ENCODE data around the gene JMJD8.
A peak's percentile ranks its signal among the peaks of the same experiment; 100 is the strongest.

The JMJD8 gene

DNA sequence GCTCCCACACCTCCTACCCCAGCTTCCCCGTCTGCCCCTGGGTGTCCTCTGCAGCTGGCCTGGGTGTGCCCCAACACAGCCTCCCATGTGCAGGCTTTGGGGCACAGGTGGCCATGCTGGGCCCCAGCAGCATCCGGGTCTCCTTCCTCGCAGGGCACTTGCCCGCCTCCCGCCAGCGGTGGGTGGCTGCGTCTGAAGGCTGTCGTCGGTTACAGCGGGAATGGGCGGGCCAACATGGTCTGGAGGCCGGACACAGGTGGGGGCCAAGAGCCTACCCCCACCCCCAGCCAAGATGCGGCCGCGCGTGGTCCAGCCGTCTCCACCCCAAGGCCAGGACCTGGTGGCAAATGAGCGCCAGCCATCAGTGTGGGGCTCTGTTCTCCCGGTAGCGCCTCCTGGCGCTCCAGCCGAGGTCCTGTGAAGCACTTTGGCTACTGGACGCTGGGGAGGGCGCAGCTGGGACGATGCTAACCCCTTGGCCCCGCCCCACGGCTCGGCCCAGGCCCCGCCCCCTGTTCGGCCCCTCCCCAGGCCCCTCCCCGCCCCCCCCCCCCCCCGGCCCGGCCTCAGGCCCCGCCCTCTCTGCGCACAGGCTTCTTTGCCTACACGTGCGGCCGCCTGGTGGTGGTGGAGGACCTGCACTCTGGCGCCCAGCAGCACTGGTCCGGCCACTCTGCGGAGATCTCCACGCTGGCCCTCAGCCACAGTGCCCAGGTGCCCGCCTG, 23.5 kb downstream of the JMJD8 start:
- TF ChIP-seq CTCF (IDR thresholded peaks at IDR 0.05; ENCODE audit: insufficient read depth, low read length) (peak; percentile 47), GABPA (IDR thresholded peaks at IDR 0.05; ENCODE audit: low read depth) (no peak), POLR2AphosphoS5 (IDR thresholded peaks at IDR 0.05; ENCODE audit: low read depth) (peak; percentile 51; the same call in 1 of the 2 replicates), SPI1 (IDR thresholded peaks at IDR 0.05; ENCODE audit: borderline replicate concordance, low read depth) (no peak), REST (IDR thresholded peaks at IDR 0.05; ENCODE audit: insufficient replicate concordance, low read depth) (no peak)
- DNase-seq (ENCODE audit: low read depth in 1 of 2, low spot score in 1 of 2): peak; percentile 85 to 93
- Histone ChIP-seq H3K27me3 (ENCODE audit: insufficient read depth, poor library complexity, severe bottlenecking) (no peaks in the 10 kb centered on the region), H3K27ac (replicated peaks) (peak overlapping the region; percentile 55), H3K4me3 (replicated peaks; ENCODE audit: insufficient read depth, low read length) (no peak overlapping the region)

DNA sequence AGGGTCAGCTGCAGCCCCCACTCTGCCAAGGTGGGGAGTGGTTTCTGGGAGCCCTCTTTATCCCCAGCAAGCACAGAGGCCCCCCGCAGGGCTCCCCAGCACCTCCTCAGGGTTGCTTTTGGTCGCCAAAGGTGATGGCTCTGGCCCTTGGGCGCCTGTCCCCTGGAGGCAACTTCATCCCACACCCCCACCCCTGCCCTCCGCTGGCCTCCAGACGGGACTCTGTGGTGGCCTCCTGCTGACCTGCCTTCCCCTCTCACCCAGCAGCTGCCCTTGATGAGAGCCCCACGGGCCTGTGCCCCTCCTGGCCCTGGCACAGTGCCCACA, 24.0 kb downstream of the JMJD8 start:
- no peak for DNase-seq (ENCODE audit: low read depth in 1 of 2, low spot score in 1 of 2)
- Histone ChIP-seq H3K4me3 (replicated peaks; ENCODE audit: insufficient read depth, low read length) (no peak overlapping the region), H3K27ac (replicated peaks) (peak overlapping the region; percentile 55), H3K27me3 (ENCODE audit: insufficient read depth, poor library complexity, severe bottlenecking) (no peaks in the 10 kb centered on the region)
- no peak for TF ChIP-seq SPI1 (IDR thresholded peaks at IDR 0.05; ENCODE audit: borderline replicate concordance, low read depth)
- no peak for TF ChIP-seq REST (IDR thresholded peaks at IDR 0.05; ENCODE audit: insufficient replicate concordance, low read depth)
- no peak for TF ChIP-seq GABPA (IDR thresholded peaks at IDR 0.05; ENCODE audit: low read depth)
- no peak for TF ChIP-seq POLR2AphosphoS5 (IDR thresholded peaks at IDR 0.05; ENCODE audit: low read depth)
- TF ChIP-seq CTCF (IDR thresholded peaks at IDR 0.05; ENCODE audit: insufficient read depth, low read length): no peak

DNA sequence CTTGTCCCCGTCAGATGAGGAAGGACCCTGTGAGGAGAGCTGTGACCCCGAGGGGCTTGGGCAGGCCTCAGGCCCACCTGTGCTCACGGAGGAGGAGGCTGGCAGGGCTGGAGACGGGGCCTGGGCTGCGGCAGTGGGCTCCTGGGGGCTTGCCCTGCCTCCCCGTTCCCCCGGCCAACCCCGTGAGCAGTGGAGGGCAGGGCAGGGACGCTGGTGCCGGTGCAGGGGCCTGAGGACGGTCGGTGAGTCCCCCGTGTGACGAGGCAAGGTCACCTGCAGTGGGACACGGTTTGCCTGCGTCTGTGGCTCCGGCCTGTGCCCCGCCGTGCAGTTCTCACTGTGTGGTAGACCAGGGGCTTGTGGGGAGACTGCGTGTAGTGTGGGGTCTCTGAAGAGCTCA, 24.5 kb downstream of the JMJD8 start:
- H3K27ac ChIP-seq (replicated peaks): no peak overlapping the region
- H3K27me3 ChIP-seq (ENCODE audit: insufficient read depth, poor library complexity, severe bottlenecking): no peaks in the 10 kb centered on the region
- TF ChIP-seq SPI1 (IDR thresholded peaks at IDR 0.05; ENCODE audit: borderline replicate concordance, low read depth): no peak
- TF ChIP-seq POLR2AphosphoS5 (IDR thresholded peaks at IDR 0.05; ENCODE audit: low read depth): no peak
- no peak for TF ChIP-seq CTCF (IDR thresholded peaks at IDR 0.05; ENCODE audit: insufficient read depth, low read length)
- TF ChIP-seq GABPA (IDR thresholded peaks at IDR 0.05; ENCODE audit: low read depth): no peak
- no peak for TF ChIP-seq REST (IDR thresholded peaks at IDR 0.05; ENCODE audit: insufficient replicate concordance, low read depth)
- DNase-seq (ENCODE audit: low read depth in 1 of 2, low spot score in 1 of 2): no peak
- no peak overlapping the region for H3K4me3 ChIP-seq (replicated peaks; ENCODE audit: insufficient read depth, low read length)
